RWPE2 (cell line): Measurements from ENCODE around the gene OR10G2.

Experiments used
- ATAC-seq: fragments of 200-7000 bp; cut with Tn5 transposase; 3 replicates; pipeline ENCODE4 v1.9.1; 2021; ENCODE audit warnings: low read depth
- DNase-seq: peaks from one replicate; pipeline ENCODE4 v3.0.0-alpha.2; 2020; ENCODE audit warnings: low spot score
- H3K27ac ChIP-seq: fragments of 450-650 bp; 2 replicates; pipeline ENCODE4 v1.5.1; 2017; ENCODE audit warnings: mild to moderate bottlenecking; ENCODE audit not compliant: poor library complexity, severe bottlenecking
- H3K27me3 ChIP-seq: fragments of 250-450 bp; sonication (Bioruptor Pico); 2 replicates; pipeline ENCODE4 v1.5.1; 2021; ENCODE audit warnings: mild to moderate bottlenecking, moderate library complexity; ENCODE audit not compliant: insufficient read depth, poor library complexity, severe bottlenecking
- H3K36me3 ChIP-seq: fragments of 250-450 bp; sonication (Bioruptor Pico); 2 replicates; pipeline ENCODE4 v1.5.1; 2020; ENCODE audit warnings: low read depth, mild to moderate bottlenecking, moderate library complexity
- H3K4me1 ChIP-seq: fragments of 250-450 bp; sonication (Bioruptor Pico); 2 replicates; pipeline ENCODE4 v1.5.1; 2021; ENCODE audit warnings: mild to moderate bottlenecking, moderate library complexity; ENCODE audit not compliant: insufficient read depth, poor library complexity, severe bottlenecking
- H3K4me3 ChIP-seq: fragments of 250-450 bp; sonication (Bioruptor Pico); 2 replicates; pipeline ENCODE4 v1.5.1; 2021; ENCODE audit warnings: mild to moderate bottlenecking, moderate library complexity; ENCODE audit not compliant: severe bottlenecking
- H3K9me3 ChIP-seq: fragments of 250-450 bp; sonication (Bioruptor Pico); 2 replicates; pipeline ENCODE4 v1.5.1; 2021; ENCODE audit warnings: mild to moderate bottlenecking, moderate library complexity; ENCODE audit not compliant: severe bottlenecking
- CTCF ChIP-seq: fragments of 450-650 bp; IDR thresholded peaks from one replicate; pipeline ENCODE4 v1.5.1; 2017; ENCODE audit warnings: mild to moderate bottlenecking, moderate library complexity; ENCODE audit not compliant: poor library complexity, severe bottlenecking

OR10G2 gene

GRCh38 chr14:21634840-21635239, at the start of gene OR10G2:
TSS of gene OR10G2 (minus strand) at chr14:21634940. CDS start at chr14:21634842, 98 bp downstream.
- no peak for TF ChIP-seq CTCF
- ATAC-seq = no peak
- Histone ChIP-seq H3K27me3 (peaks cover 27% of the 10 kb centered on the region), H3K27ac (no peak within 1 kb of the TSS), H3K4me1 (no peaks in the 10 kb centered on the region), H3K36me3 (no peaks in the 10 kb centered on the region; the same call in 1 of the 2 replicates), H3K4me3 (no peak within 1 kb of the TSS), H3K9me3 (no peaks in the 10 kb centered on the region)
- no peak for DNase-seq

- DNase-seq (no peak), ATAC-seq (peak; percentile 78)
- Histone ChIP-seq H3K4me1 (no peaks in the 10 kb centered on the region), H3K4me3 (no peak overlapping the region), H3K27ac (no peak overlapping the region), H3K36me3 (no peaks in the 10 kb centered on the region), H3K9me3 (peaks cover 2% of the 10 kb centered on the region), H3K27me3 (peaks cover 27% of the 10 kb centered on the region)
- no peak for TF ChIP-seq CTCF
Observed at GRCh38 chr14:21680072-21680471, 45.3 kb upstream of the OR10G2 start.

GRCh38 chr14:21675566-21675965, 40.8 kb upstream of the OR10G2 start:
- no peak for DNase-seq
- ATAC-seq = no peak
- H3K36me3 ChIP-seq = no peaks in the 10 kb centered on the region
- no peak overlapping the region for H3K27ac ChIP-seq
- no peaks in the 10 kb centered on the region for H3K4me1 ChIP-seq
- peaks cover 25% of the 10 kb centered on the region for H3K27me3 ChIP-seq
- no peak overlapping the region for H3K4me3 ChIP-seq
- H3K9me3 ChIP-seq = peaks cover 2% of the 10 kb centered on the region
- no peak for TF ChIP-seq CTCF

GRCh38 chr14:21673718-21674117, 39.0 kb upstream of the OR10G2 start, which contains the start of gene OR4E1:
TSS of gene OR4E1 (minus strand) at chr14:21673818. CDS start at chr14:21670935, 2,883 bp downstream.
- no peak for TF ChIP-seq CTCF
- no peak within 1 kb of the TSS for H3K27ac ChIP-seq
- ATAC-seq = no peak

GRCh38 chr14:21672116-21672515, 37.4 kb upstream of the OR10G2 start:
- no peak overlapping the region for H3K27ac ChIP-seq
- DNase-seq (no peak), ATAC-seq (no peak)
- no peaks in the 10 kb centered on the region for H3K36me3 ChIP-seq
- H3K4me3 ChIP-seq = no peak overlapping the region
- no peaks in the 10 kb centered on the region for H3K9me3 ChIP-seq
- no peaks in the 10 kb centered on the region for H3K4me1 ChIP-seq
- peaks cover 17% of the 10 kb centered on the region for H3K27me3 ChIP-seq
- TF ChIP-seq CTCF = no peak

More at GRCh38 chr14:21673718-21674117, 39.0 kb upstream of the OR10G2 start, which contains the start of gene OR4E1:
- Histone ChIP-seq H3K27me3 (peaks cover 26% of the 10 kb centered on the region), H3K4me3 (no peak within 1 kb of the TSS), H3K9me3 (peaks cover under 1% of the 10 kb centered on the region), H3K36me3 (no peaks in the 10 kb centered on the region), H3K4me1 (no peaks in the 10 kb centered on the region)
- DNase-seq = no peak
